HG03280 (cell line): ENCODE measurements around the gene RPS14.
A peak's percentile ranks its signal among the peaks of the same experiment; 100 is the strongest.
"Not testable (repeated sequence)": the region's sequence is repeated elsewhere in the genome, so short reads cannot be mapped to it uniquely, and the experiment has no call there.

Experiments
- ATAC-seq: cut with Tn5 transposase; IDR thresholded peaks from one replicate; pipeline ENCODE4 v1.9.1; 2021; ENCODE audit warnings: mild to moderate bottlenecking, moderate library complexity; ENCODE audit not compliant: unreplicated experiment

RPS14 gene

GRCh38 chr5:150481708-150481965, 32.1 kb upstream of the RPS14 start:
- ATAC-seq, result no peak

GRCh38 chr5:150479416-150479815, 29.9 kb upstream of the RPS14 start:
- ATAC-seq, result no peak

- ATAC-seq, result not testable (repeated sequence)
Observed at GRCh38 chr5:150476568-150476967, 27.0 kb upstream of the RPS14 start.

GRCh38 chr5:150473673-150474358, 24.3 kb upstream of the RPS14 start:
- no peak for ATAC-seq

- no peak for ATAC-seq
Observed at GRCh38 chr5:150469718-150470469, 20.4 kb upstream of the RPS14 start.

GRCh38 chr5:150468206-150468605, 18.7 kb upstream of the RPS14 start:
- ATAC-seq, result no peak

- no peak for ATAC-seq
Observed at GRCh38 chr5:150465927-150466326, 16.4 kb upstream of the RPS14 start.

- no peak for ATAC-seq
Observed at GRCh38 chr5:150464554-150465012, 15.0 kb upstream of the RPS14 start.

GRCh38 chr5:150461231-150461630, 11.7 kb upstream of the RPS14 start:
- ATAC-seq, result peak; percentile 82

- ATAC-seq, result no peak
Observed at GRCh38 chr5:150460781-150461180, 11.2 kb upstream of the RPS14 start.

GRCh38 chr5:150458802-150459557, 9.4 kb upstream of the RPS14 start:
- peak; percentile 61 for ATAC-seq

- no peak for ATAC-seq
Observed at GRCh38 chr5:150457562-150458240, 8.2 kb upstream of the RPS14 start.

GRCh38 chr5:150457121-150457520, 7.6 kb upstream of the RPS14 start:
- no peak for ATAC-seq

- no peak for ATAC-seq
Observed at GRCh38 chr5:150454492-150455229, 5.1 kb upstream of the RPS14 start.

GRCh38 chr5:150454027-150454426, 4.5 kb upstream of the RPS14 start:
- ATAC-seq, result not testable (repeated sequence)

- ATAC-seq, result no peak
Observed at GRCh38 chr5:150452914-150453313, 3.4 kb upstream of the RPS14 start.

GRCh38 chr5:150451594-150451993, 2.1 kb upstream of the RPS14 start:
- no peak for ATAC-seq

- ATAC-seq, result peak; percentile 22
Observed at GRCh38 chr5:150448952-150449516, 505 bp downstream of the RPS14 start.

GRCh38 chr5:150448334-150448733, 1.2 kb downstream of the RPS14 start:
- no peak for ATAC-seq

- no peak for ATAC-seq
Observed at GRCh38 chr5:150447188-150447587, 2.4 kb downstream of the RPS14 start.
